ENCODE measurements around the gene TTLL13.

Gene TTLL13
- 0 to 0.14 reads per million in 2 donors for total RNA-seq

GRCh38 chr15:90249203-90249863, at the start of gene TTLL13:
Gene TTLL13 (plus strand): TSS chr15:90249556. CDS start chr15:90250631, 1,075 bp downstream.
- DNase-seq = no peak

DNA sequence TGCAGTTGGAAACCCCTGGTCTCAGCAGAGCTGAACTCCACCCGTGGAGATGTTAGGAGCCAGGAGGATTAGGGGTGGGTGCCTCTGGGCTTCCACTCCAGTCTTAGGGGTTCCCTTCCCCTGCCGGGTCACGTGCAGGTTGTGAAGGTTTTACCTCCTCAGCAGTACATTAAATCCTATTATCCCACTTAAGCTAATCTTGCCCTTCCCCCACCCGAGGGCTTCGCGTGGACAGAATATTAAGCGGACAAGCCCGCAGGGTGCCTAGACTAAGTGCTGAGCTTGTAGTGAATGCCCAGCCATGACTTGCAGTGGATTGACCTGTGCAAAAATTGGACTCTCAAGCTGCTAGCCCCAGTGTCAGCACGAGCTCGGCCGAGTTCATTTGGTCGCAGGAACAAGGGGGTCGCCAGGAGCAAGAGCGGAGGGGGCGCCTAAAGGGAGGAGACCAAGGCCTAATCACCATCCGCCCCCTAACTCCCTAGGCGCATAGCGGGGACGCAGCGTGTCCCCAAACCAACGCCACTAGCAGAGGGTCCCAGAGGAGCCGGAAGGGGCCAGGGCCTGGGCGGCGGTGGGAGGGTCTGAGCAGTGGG, 48.7 kb upstream of the TTLL13 start:
- DNase-seq = no peak

- DNase-seq = peak; percentile 68
These were observed 48.0 kb upstream of the TTLL13 start, which contains the start of gene SEMA4B for GRCh38 chr15:90201130-90201943. Gene SEMA4B (plus strand): TSS chr15:90201330. CDS start chr15:90201579, 249 bp downstream.

DNA sequence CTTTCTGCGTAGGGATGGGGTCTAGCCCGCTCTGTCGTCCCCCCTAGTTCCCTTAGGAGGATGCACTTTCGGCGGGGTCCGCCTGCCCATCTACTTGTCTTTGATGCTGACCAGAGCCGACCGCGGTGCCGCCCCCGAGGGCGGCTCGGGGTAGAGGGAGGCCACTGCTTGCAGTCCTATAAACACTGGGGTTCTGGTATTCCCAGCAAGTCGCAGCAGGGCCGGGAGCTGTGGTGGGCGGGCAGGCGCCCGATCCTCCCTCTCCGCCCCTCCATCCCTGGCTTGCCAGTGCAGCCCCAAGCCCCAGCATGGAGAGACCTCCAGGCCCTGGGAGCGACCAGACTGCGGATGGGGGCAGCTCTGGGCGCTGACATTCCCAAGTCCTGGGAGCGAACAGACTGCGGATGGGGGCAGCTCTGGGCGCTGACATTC, 47.4 kb upstream of the TTLL13 start:
- DNase-seq = no peak

GRCh38 chr15:90202929-90203328, 46.4 kb upstream of the TTLL13 start:
- DNase-seq = no peak

- no peak for DNase-seq
These were observed 45.9 kb upstream of the TTLL13 start for GRCh38 chr15:90203473-90203872.

DNA sequence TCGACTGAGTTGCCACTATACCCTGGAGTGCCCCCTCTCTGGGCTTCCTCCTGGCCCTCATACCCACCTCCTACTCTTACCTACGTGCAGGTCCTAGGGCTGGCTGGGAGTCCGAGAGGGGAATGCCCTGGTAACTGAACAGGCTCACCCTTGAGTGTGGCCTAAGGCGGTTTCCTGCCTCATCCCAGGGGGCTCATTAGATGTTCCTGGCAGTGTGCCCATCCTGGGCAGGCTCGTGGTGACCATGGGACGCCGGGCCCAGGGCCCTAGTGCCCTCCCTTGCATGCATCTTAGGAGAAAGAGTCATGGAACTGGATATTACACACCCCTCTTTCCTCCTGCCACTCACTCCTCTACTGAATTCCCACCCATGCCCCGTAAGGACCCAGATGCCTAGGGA, 45.4 kb upstream of the TTLL13 start:
- no peak for DNase-seq

DNA sequence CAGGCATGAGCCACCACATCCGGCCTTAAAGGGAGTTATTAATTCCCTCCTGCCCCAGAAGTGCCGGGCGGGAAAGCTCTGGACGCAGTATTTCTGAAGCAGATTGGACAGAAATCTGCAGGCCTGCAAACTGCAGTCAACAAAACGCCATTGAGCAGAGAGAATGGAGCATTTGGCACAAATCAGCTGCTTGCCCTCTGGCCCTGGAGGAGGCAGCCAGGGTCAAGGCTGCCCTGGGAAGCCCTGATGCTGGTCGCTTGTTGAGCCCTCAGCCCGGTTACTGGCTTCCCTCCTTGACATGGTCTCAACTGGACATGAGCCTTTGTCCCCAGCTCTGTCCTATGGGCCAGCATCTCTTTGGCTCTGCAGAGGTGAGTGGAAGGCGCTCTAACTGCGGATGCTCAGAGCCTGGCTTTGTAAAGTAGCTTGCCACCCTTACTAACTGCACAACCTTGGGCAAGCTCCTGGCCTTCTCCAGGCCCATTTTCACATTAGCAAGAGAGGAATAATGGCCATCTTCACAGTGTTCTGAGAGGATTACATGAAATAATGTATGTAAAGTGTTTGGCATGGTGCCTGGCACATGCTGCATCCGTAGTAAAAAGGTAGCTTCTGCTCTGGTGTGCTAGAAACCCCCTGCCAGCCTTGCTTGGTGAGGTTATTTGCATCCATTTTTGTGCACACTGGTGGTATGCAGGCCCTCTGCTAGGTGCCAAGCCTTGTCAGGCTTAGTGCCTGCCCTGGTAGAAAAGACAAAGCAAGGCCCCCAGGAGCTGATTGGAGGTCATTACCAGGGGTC, 44.1 kb upstream of the TTLL13 start:
- no peak for DNase-seq

DNA sequence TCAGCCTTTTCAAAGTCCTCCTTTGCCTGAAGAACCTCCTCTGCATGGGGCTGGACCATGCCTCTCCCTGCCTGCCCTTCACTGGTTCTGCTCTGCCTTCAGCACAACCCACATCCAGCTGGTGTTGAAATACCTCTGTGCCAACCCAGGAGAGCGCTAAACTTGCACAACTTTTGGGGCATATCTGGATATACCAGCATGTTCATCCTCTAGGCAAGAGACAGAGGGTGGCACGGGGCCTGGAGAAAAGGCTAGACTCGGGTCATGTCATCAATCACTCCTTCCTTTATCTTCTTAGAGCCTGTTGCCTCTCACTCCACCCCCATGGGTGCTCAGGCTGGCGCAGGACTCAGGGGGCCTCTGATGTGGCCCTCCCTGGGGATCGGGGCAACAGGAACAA, 43.5 kb upstream of the TTLL13 start:
- DNase-seq = no peak

DNA sequence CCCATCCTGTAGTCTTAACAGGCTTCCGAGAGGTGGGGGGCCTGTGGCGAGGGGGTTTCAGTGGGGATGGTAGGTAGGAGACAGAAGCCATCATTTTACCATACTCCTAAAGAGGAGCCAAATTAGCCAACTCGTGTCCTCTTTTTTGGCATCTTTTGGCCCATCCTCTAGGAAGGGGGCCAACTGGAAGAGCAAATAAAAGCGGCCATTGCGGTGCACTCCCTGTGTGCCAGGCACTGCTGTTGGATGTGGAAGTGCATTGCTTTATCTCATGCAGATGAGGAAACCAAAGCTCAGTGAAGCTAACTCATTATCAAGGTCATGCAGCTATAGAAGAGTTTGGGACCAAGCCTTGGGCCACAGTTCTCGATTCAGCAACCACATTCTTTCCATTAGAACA, 42.1 kb upstream of the TTLL13 start:
- no peak for DNase-seq

DNA sequence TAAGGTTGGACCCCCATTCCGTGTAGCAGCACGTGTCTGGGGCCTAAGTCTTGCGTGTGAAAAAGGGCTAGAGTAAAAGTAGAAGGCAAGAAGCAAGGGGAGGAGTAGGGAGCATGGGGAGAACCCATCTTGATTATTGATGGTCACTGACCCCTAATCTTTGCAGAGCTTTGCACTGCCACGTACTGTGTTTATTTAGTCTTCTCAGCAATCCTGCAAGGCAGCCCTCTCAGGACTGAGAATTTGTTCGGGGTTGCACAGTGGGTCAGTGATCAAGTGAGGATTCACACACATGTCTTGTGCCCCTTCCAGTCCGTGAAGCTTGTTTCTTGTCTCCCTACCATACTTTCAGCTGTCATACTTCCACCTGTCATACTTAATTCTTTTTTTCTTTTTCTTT, 41.0 kb upstream of the TTLL13 start:
- DNase-seq = no peak

GRCh38 chr15:90209591-90209990, 39.8 kb upstream of the TTLL13 start:
- DNase-seq = no peak

DNA sequence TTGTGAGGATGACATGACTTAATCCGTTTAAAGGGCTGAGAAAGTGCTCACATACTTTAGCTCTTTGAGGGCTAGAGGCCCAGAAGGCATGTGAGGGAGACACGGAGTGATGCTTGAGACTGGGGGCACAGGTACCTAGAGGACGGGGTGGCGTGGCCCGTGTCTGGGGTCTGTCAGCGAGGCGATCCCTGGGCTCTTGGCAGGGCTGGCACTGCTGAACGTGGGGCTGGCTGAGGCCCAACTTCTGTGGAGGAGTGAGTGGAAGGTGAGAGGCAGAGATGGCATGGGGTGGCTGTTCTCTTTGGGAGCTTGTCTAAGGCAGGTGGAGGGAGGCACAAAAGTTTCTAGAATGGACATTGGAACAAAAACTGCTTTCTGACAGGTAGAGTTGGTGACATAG, 38.8 kb upstream of the TTLL13 start:
- no peak for DNase-seq

DNA sequence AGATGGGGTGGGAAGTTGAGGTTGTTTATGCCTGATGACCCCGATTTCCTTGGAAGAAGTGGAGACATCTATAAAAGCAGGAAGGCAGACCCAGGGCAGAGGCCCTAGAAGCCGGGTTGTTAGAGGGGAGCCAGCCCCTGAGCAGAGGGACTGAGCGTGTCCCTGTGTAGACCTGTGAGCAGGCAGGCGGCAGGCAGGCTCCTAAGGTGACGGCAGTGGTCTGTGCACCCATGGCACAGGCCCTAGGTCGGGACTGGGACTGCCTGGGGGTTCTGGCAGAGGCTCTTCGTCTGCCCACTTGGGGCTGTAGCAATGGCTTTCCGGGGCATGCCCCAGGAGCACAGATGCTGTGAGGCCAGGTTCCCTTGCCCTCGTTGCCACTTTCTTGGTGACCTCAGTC, 38.3 kb upstream of the TTLL13 start:
- no peak for DNase-seq

GRCh38 chr15:90211440-90212143, 37.8 kb upstream of the TTLL13 start:
- no peak for DNase-seq

- DNase-seq = no peak
These were observed 36.9 kb upstream of the TTLL13 start for GRCh38 chr15:90212221-90213098.

DNA sequence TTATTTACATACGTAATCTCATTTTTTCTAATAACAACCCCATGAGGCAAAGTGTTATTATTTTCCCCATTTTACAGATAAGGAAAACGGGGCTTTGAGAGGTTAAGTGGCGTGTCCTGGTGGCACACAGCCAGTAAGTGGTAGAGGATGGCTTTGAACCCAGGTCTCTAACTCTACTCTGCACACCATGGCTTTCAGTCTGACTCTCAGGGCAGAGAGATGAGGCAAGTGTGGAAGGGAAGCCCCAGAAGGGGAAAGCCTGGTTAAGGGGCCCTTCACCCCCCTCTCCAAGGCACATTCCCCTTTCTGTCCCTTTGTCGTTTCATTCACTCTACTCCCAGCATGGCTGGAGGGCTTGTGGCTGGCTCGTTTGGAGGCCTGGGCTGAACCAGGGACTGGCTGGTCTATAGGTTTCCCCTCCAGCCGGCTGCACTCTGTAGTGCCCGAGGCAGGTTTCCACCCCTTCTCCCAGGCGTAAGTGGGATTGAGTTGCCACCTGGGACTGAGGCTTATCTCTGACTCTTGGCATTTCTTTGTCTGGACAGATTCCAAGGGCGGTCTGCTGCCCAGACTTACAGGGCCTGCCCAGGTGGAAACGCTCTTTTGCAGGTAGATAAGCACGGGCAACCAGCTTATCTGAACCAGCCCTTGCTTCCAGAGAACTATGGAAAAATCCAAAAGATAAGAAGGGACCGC, 36.1 kb upstream of the TTLL13 start:
- DNase-seq = no peak

GRCh38 chr15:90213818-90214204, 35.5 kb upstream of the TTLL13 start:
- DNase-seq = no peak

GRCh38 chr15:90214553-90215196, 34.7 kb upstream of the TTLL13 start:
- DNase-seq = no peak
